HepG2 (cell line): ENCODE measurements around the gene BAHCC1. TPM values are rescaled to one million over a fixed set of nuclear protein-coding genes. Genes with fewer than 3 reads are reported as not detected.

Experiments used
- ATAC-seq: fragments of 200-7000 bp; cut with Tn5 transposase; 3 replicates; pipeline ENCODE4 v1.9.1; 2020; ENCODE audit warnings: mild to moderate bottlenecking, moderate library complexity
- BruUV-seq: library from RNA; stranded (reverse); fragments of 400-500 nt; replicated peaks from 2 replicates; lab custom pipeline; 2021; lab: Mats Ljungman, UMichigan
- CTCF ChIA-PET: fragments of 300-600 bp; formaldehyde crosslinking; extraction: SDS; loops from one replicate; lab custom pipeline; 2021; ENCODE audit warnings: low total read pairs, inconsistent platforms, low intra/inter-chr PET ratio; lab: Yijun Ruan, JAX
- POLR2A ChIA-PET: fragments of 350-600 bp; sonication (Branson Sonifier 250); formaldehyde crosslinking; loops from one replicate; lab custom pipeline; 2020; ENCODE audit warnings: antibody characterized with exemption, inconsistent platforms; lab: Yijun Ruan, JAX
- DNase-seq: peaks from one replicate; pipeline ENCODE4 v3.0.0-alpha.2; 2015; ENCODE audit warnings: low spot score
- FAIRE-seq: peaks from 3 replicates; lab custom pipeline; 2011; peaks lifted over from hg19 to GRCh38; lab: Jason Lieb, UNC
- H2AFZ ChIP-seq: one replicate; pipeline ENCODE4 v1.6.1; 2011; ENCODE audit warnings: low read length, inconsistent platforms
- H3K27ac ChIP-seq: fragments of 300-600 bp; 3 replicates; pipeline ENCODE4 v1.8.0; 2011; ENCODE audit warnings: mixed run types, mild to moderate bottlenecking, mixed read lengths, low read length, inconsistent platforms; ENCODE audit not compliant: insufficient read depth; ENCODE audit errors: extremely low read length
- H3K27me3 ChIP-seq, 2 experiments: fragments of 200-600 bp in 1 of 2; 2 replicates in 1 of 2; 3 replicates in 1 of 2; pipeline versions ENCODE4 v1.6.0 to v1.8.0; 2011; ENCODE audit warnings: low read length in 2 of 2, mild to moderate bottlenecking in 2 of 2, moderate library complexity in 2 of 2, inconsistent platforms in 1 of 2; ENCODE audit not compliant: insufficient read depth in 2 of 2, control insufficient read depth in 1 of 2
- H3K36me3 ChIP-seq, 2 experiments: fragments of 200-600 bp in 1 of 2; replicated peaks in 1 of 2; 2 replicates in 1 of 2; 3 replicates in 1 of 2; pipeline versions ENCODE4 v1.5.1 to v1.8.0; 2011; ENCODE audit warnings: low read length in 2 of 2, inconsistent platforms in 1 of 2; ENCODE audit not compliant: insufficient read depth in 2 of 2, control insufficient read depth in 1 of 2
- H3K4me1 ChIP-seq: 2 replicates; pipeline ENCODE4 v1.5.1; 2012; ENCODE audit warnings: low read length, inconsistent platforms; ENCODE audit not compliant: insufficient read depth
- H3K4me2 ChIP-seq: 2 replicates; pipeline ENCODE4 v1.6.0; 2011; ENCODE audit warnings: low read depth, low read length, inconsistent platforms
- H3K4me3 ChIP-seq, 3 experiments: fragments of 200-600 bp in 1 of 3; sonication (generic), shearing (Covaris generic) in 1 of 3; replicated peaks in 1 of 3; 2 replicates each; pipeline ENCODE4 v1.5.1; 2011 to 2016; ENCODE audit warnings: low read length in 3 of 3, inconsistent platforms in 2 of 3, low read depth in 2 of 3, mild to moderate bottlenecking in 2 of 3, control low read depth in 1 of 3, mixed read lengths in 1 of 3; ENCODE audit not compliant: insufficient read depth in 1 of 3
- H3K79me2 ChIP-seq: one replicate; pipeline ENCODE4 v1.6.1; 2011; ENCODE audit warnings: low read length, inconsistent platforms; ENCODE audit not compliant: insufficient read depth
- H3K9ac ChIP-seq: 2 replicates; pipeline ENCODE4 v1.6.0; 2011; ENCODE audit warnings: mild to moderate bottlenecking, low read depth, low read length, inconsistent platforms; ENCODE audit not compliant: insufficient read depth
- H3K9me3 ChIP-seq: 2 replicates; pipeline ENCODE4 v1.5.1; 2012; ENCODE audit warnings: mild to moderate bottlenecking, low read length
- H4K20me1 ChIP-seq: 2 replicates; pipeline ENCODE4 v1.6.0; 2011; ENCODE audit warnings: inconsistent platforms, mild to moderate bottlenecking, low read length, moderate library complexity; ENCODE audit not compliant: insufficient read depth
- ATF2 ChIP-seq: sonication (generic); formaldehyde crosslinking; IDR thresholded peaks from 2 replicates; pipeline ENCODE4 v1.4.0; 2020; ENCODE audit warnings: missing genetic modification reagents
- HMG20B ChIP-seq: conservative IDR thresholded peaks from 2 replicates; pipeline ENCODE4 v1.6.1; 2016; ENCODE audit warnings: missing genetic modification reagents, missing compliant biosample characterization
- KDM2A ChIP-seq: sonication (generic); formaldehyde crosslinking; IDR thresholded peaks from 2 replicates; pipeline ENCODE4 v1.4.0; 2020; ENCODE audit warnings: low read depth, missing genetic modification reagents, borderline replicate concordance
- NR3C1 ChIP-seq: sonication (generic); formaldehyde crosslinking; IDR thresholded peaks from 2 replicates; pipeline ENCODE4 v1.4.0; 2020; ENCODE audit warnings: missing genetic modification reagents
- SALL1 ChIP-seq: sonication (generic); formaldehyde crosslinking; IDR thresholded peaks from 2 replicates; pipeline ENCODE4 v1.8.0; 2022; ENCODE audit warnings: mild to moderate bottlenecking, missing genetic modification reagents
- THAP8 ChIP-seq: sonication (generic); formaldehyde crosslinking; IDR thresholded peaks from 2 replicates; pipeline ENCODE4 v1.5.1; 2020; ENCODE audit warnings: missing genetic modification reagents, mild to moderate bottlenecking, borderline replicate concordance
- ZFP82 ChIP-seq: sonication (generic); formaldehyde crosslinking; IDR thresholded peaks from 2 replicates; pipeline ENCODE4 v1.5.1; 2020; ENCODE audit warnings: mild to moderate bottlenecking, missing genetic modification reagents, borderline replicate concordance
- ZFX ChIP-seq: sonication (generic); formaldehyde crosslinking; IDR thresholded peaks from 2 replicates; pipeline ENCODE4 v1.4.0; 2020; ENCODE audit warnings: mild to moderate bottlenecking, low read depth, missing genetic modification reagents, moderate library complexity
- ZNF124 ChIP-seq: sonication (generic); formaldehyde crosslinking; IDR thresholded peaks from 2 replicates; pipeline ENCODE4 v1.4.0; 2020; ENCODE audit warnings: missing genetic modification reagents
- ZNF142 ChIP-seq: sonication (generic); formaldehyde crosslinking; IDR thresholded peaks from 2 replicates; pipeline ENCODE4 v1.4.0; 2020; ENCODE audit warnings: missing genetic modification reagents
- ZSCAN31 ChIP-seq: sonication (generic); formaldehyde crosslinking; IDR thresholded peaks from 2 replicates; pipeline ENCODE4 v1.5.0; 2020; ENCODE audit warnings: low read depth, mild to moderate bottlenecking, missing genetic modification reagents
- WGBS: methylation state at CpG from one replicate; pipeline ENCODE4 v1.1.6; 2017; ENCODE audit warnings: low lambda C conversion rate; 5-methylcytosine and 5-hydroxymethylcytosine counted together
- in situ Hi-C: cut with HindIII; loops from 2 replicates; pipeline ENCODE4 v1.10.0; 2017; ENCODE audit warnings: low pct_unique_long_range_greater_than_20kb; ENCODE audit not compliant: extremely low pct_ligation_motif_present
- intact Hi-C: fragments of 100-400 bp; cut with micrococcal nuclease; formaldehyde crosslinking; loops from one replicate; pipeline ENCODE4 v1.10.0; 2022; ENCODE audit not compliant: unreplicated experiment
- polyA plus RNA-seq, 8 experiments: library from polyadenylated mRNA; depleted of rRNA in 3 of 8; stranded (reverse) in 7 of 8; unstranded in 1 of 8; fragments of >200 nt; fragmentation: Illumina TruSeq in 4 of 8; extraction: Trizol in 4 of 8; gene quantifications; 2 replicates each; pipeline versions ENCODE4 v1.2.1 to v1.2.3, GENCODE V29; 2011 to 2016; ENCODE audit warnings: low read depth in 4 of 8, missing spikeins in 1 of 8, mixed read lengths in 1 of 8; ENCODE audit not compliant: insufficient read depth in 1 of 8
- total RNA-seq, 5 experiments: library from RNA; depleted of rRNA; stranded (reverse); fragments of >200 nt; fragmentation: Illumina TruSeq; extraction: Trizol; gene quantifications; 2 replicates each; pipeline ENCODE4 v1.2.3, GENCODE V29; 2016; ENCODE audit warnings: low read depth in 1 of 5
- TF ChIP-seq, protein P1 (sequence below): sonication (generic); formaldehyde crosslinking; IDR thresholded peaks from 2 replicates; pipeline ENCODE4 v1.5.0; 2020; ENCODE audit warnings: missing genetic modification reagents

BAHCC1 gene
- total and polyA plus RNA-seq, 2 of the 13 experiments (the other 11 are each of a cell fraction or from before 2014, with no cell fraction given): 1.4 to 1.7 TPM

DNA sequence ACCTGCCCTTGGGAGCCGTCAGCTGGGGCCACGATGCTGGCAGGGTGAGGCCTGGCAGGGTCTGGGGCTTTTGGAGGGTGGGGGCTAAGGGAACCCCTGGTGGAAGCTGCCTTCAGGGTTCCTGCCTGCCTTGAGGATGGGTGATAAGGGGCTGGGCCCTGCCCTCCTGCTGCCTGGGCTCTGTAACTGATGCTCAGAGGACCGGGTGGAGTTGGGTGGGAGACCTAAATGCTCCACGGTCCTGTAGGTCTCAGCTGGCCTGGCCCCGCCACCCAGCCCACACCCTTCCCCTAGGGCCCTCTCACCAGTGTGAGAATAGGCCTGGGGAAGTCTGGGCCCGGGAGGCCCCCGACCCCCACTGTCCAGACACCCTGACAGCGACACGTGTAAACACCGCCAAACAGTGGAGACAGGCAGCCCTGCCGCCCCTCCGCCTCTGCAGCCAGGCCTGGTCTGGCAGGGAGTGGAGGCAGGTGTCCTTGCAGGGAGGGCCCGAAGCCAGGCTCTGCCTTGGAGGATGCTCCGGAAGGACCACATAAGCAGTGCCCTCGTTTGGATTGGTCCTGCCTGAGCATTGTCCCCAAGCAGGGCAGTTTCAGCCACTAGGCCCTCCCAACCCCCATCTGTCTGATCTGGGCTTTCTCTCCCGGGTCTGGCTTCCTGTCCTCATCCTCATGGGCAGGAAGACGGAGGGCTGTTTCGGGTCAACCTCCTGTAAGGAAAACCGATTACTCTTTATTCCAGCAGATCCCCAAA, 6.5 kb upstream of the BAHCC1 start:
- DNase-seq: peak; percentile 53
- intact Hi-C loops (loop anchor here (5.0 kb wide), 2 partner anchors 81 to 911 kb away; partner anchors contain the start of gene NPTX1), in situ Hi-C loops (no loop called here)
- Histone ChIP-seq H3K27ac (no peak overlapping the region), H3K4me2 (peak overlapping the region; percentile 92), H3K4me1 (peaks cover 79% of the 10 kb centered on the region), H3K4me3 (peak overlapping the region in 2 of 3 experiments; percentile 18 to 76; a peak in 3 of 6 replicates), H3K27me3 (peaks cover 12 to 82% of the 10 kb centered on the region in 2 experiments), H3K36me3 (no peaks in the 10 kb centered on the region), H3K79me2 (peaks cover 3% of the 10 kb centered on the region), H3K9me3 (no peaks in the 10 kb centered on the region), H2AFZ (no peak overlapping the region), H3K9ac (no peak overlapping the region), H4K20me1 (peaks cover 11% of the 10 kb centered on the region; the same call in 1 of the 2 replicates)
- peak; percentile 19 for ATAC-seq
- 4% methylated on average over 9 of the region's 19 CpGs for WGBS
- ChIA-PET CTCF (no interaction called here), POLR2A (interaction anchor here (1.1 kb wide), 1 partner anchor 8 kb away, joined by 3 read pairs; no protein-coding TSS in a partner anchor)
- no TSS peak for BruUV-seq
- no peak for FAIRE-seq
- TF ChIP-seq ZNF124 (no peak), SALL1 (CRISPR knock-in tag) (peak; percentile 18; the same call in 1 of the 2 replicates), ZNF142 (CRISPR knock-in tag) (0 out of 2 replicates have a peak, but pooled peaks have one; percentile 52), ZFP82 (CRISPR knock-in tag) (no peak), ATF2 (CRISPR knock-in tag) (no peak), KDM2A (CRISPR knock-in tag) (peak; percentile 84), HMG20B (CRISPR knock-in tag) (no peak), NR3C1 (no peak), THAP8 (CRISPR knock-in tag) (no peak), ZFX (CRISPR knock-in tag) (peak; percentile 80), ZSCAN31 (CRISPR knock-in tag) (no peak)
- TF ChIP-seq, protein P1, sequence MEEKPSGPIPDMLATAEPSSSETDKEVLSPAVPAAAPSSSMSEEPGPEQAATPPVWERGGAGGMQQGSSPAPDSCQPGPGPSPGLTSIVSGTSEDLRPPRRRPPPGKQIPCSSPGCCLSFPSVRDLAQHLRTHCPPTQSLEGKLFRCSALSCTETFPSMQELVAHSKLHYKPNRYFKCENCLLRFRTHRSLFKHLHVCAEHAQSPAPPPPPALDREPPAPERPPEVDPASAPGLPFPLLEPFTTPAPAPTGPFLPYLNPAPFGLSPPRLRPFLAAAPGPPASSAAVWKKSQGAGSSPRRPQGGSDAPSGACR (CRISPR knock-in tag): no peak
